Stomach (tissue), 4 donors: ENCODE results near the gene CENPP.

Experiments
- CTCF ChIP-seq, 7 experiments: fragments of 450-650 bp in 4 of 7; fragments of 200-600 bp in 3 of 7; sonication (generic) in 3 of 7; IDR thresholded peaks; one replicate each; pipeline ENCODE4 v1.5.1; 2016 to 2019; ENCODE audit warnings: antibody characterized with exemption in 7 of 7, control low read depth in 2 of 7, mild to moderate bottlenecking in 1 of 7
- EP300 ChIP-seq: sonication (generic); formaldehyde crosslinking; IDR thresholded peaks from one replicate; pipeline ENCODE4 v1.6.1; 2017; ENCODE audit warnings: antibody characterized with exemption
- POLR2AphosphoS5 ChIP-seq, 3 donors: sonication (generic); formaldehyde crosslinking; IDR thresholded peaks; one replicate each; pipeline ENCODE4 v1.6.1; 2016; ENCODE audit warnings: antibody characterized with exemption in 3 of 3

- TF ChIP-seq CTCF (IDR thresholded peaks at IDR 0.05), result no peak
- no peak for TF ChIP-seq POLR2AphosphoS5 (IDR thresholded peaks at IDR 0.05)
- TF ChIP-seq EP300, result no peak
These were observed 874 bp upstream of the CENPP start for GRCh38 chr9:92324889-92325268.
